GM21737 (cell line): Measurements from ENCODE around the gene ERLIN1.
"Not testable (repeated sequence)": the region's sequence is repeated elsewhere in the genome, so short reads cannot be mapped to it uniquely, and the experiment has no call there.

Experiments used
- ATAC-seq: cut with Tn5 transposase; IDR thresholded peaks from one replicate; pipeline ENCODE4 v1.9.1; 2021; ENCODE audit warnings: mild to moderate bottlenecking, moderate library complexity; ENCODE audit not compliant: unreplicated experiment

Gene ERLIN1

GRCh38 chr10:100138921-100139496, 46.8 kb downstream of the ERLIN1 start:
- ATAC-seq = no peak

GRCh38 chr10:100135486-100135885, 50.3 kb downstream of the ERLIN1 start:
- no peak for ATAC-seq

- ATAC-seq = no peak
These were observed 52.0 kb downstream of the ERLIN1 start for GRCh38 chr10:100133801-100134200.

- ATAC-seq = no peak
These were observed 53.4 kb downstream of the ERLIN1 start for GRCh38 chr10:100132427-100132826.

GRCh38 chr10:100131571-100131970, 54.3 kb downstream of the ERLIN1 start:
- no peak for ATAC-seq

GRCh38 chr10:100130831-100131230, 55.0 kb downstream of the ERLIN1 start:
- ATAC-seq = no peak

GRCh38 chr10:100129424-100129823, 56.4 kb downstream of the ERLIN1 start:
- no peak for ATAC-seq

GRCh38 chr10:100128951-100129350, 56.9 kb downstream of the ERLIN1 start:
- ATAC-seq = no peak

- not testable (repeated sequence) for ATAC-seq
These were observed 60.5 kb downstream of the ERLIN1 start for GRCh38 chr10:100125335-100125734.

GRCh38 chr10:100124097-100124496, 61.7 kb downstream of the ERLIN1 start:
- no peak for ATAC-seq

- no peak for ATAC-seq
These were observed 63.0 kb downstream of the ERLIN1 start for GRCh38 chr10:100122780-100123179.

- no peak for ATAC-seq
These were observed 65.3 kb downstream of the ERLIN1 start for GRCh38 chr10:100120550-100120949.

GRCh38 chr10:100119726-100120125, 66.1 kb downstream of the ERLIN1 start:
- ATAC-seq = no peak

- no peak for ATAC-seq
These were observed 70.7 kb downstream of the ERLIN1 start for GRCh38 chr10:100114976-100115770.

GRCh38 chr10:100114460-100114859, 71.4 kb downstream of the ERLIN1 start:
- ATAC-seq = no peak

GRCh38 chr10:100109670-100110069, 76.2 kb downstream of the ERLIN1 start:
- no peak for ATAC-seq

- ATAC-seq = no peak
These were observed 79.0 kb downstream of the ERLIN1 start for GRCh38 chr10:100106865-100107264.

- ATAC-seq = no peak
These were observed 81.5 kb downstream of the ERLIN1 start for GRCh38 chr10:100104300-100104699.

- ATAC-seq = no peak
These were observed 82.2 kb downstream of the ERLIN1 start for GRCh38 chr10:100103581-100103980.

- no peak for ATAC-seq
These were observed 84.4 kb downstream of the ERLIN1 start for GRCh38 chr10:100101192-100102076.

GRCh38 chr10:100100651-100101184, 85.1 kb downstream of the ERLIN1 start:
- ATAC-seq = no peak
